A673 (cell line): ENCODE data around the gene BTBD3. TPM values are rescaled to one million over a fixed set of nuclear protein-coding genes. Genes with fewer than 3 reads are reported as not detected.
A peak's percentile ranks its signal among the peaks of the same experiment; 100 is the strongest.

Experiments
- BruUV-seq: library from RNA; stranded (reverse); fragments of 400-500 nt; replicated peaks from 2 replicates; lab custom pipeline; 2021; lab: Mats Ljungman, UMichigan
- CTCF ChIA-PET: fragments of 300-600 bp; sonication (Branson Sonifier 250); formaldehyde crosslinking; loops from one replicate; lab custom pipeline; 2022; ENCODE audit warnings: antibody characterized with exemption; lab: Charles Lee
- POLR2A ChIA-PET: fragments of 300-600 bp; sonication (Branson Sonifier 250); formaldehyde crosslinking; loops from one replicate; lab custom pipeline; 2022; ENCODE audit warnings: antibody characterized with exemption; ENCODE audit not compliant: low non-redundant PET; lab: Charles Lee
- DNase-seq: peaks from one replicate; pipeline ENCODE4 v3.0.0-alpha.2; 2015; ENCODE audit warnings: low spot score
- H3K27ac ChIP-seq: fragments of 200-600 bp; sonication (generic); 2 replicates; pipeline ENCODE4 v1.5.1; 2016; ENCODE audit warnings: mixed run types, low read depth, mild to moderate bottlenecking, mixed read lengths, antibody characterized with exemption, low read length; ENCODE audit not compliant: poor library complexity, severe bottlenecking
- H3K27me3 ChIP-seq: fragments of 200-600 bp; sonication (generic); replicated peaks from 2 replicates; pipeline ENCODE4 v1.6.1; 2017; ENCODE audit warnings: mixed run types, low read depth, mild to moderate bottlenecking, mixed read lengths, antibody characterized with exemption, low read length; ENCODE audit not compliant: insufficient read depth, poor library complexity
- H3K36me3 ChIP-seq: fragments of 200-600 bp; sonication (generic); 2 replicates; pipeline ENCODE4 v1.6.1; 2016; ENCODE audit warnings: mixed run types, mild to moderate bottlenecking, mixed read lengths, antibody characterized with exemption, low read length; ENCODE audit not compliant: insufficient read depth, poor library complexity, severe bottlenecking
- H3K4me1 ChIP-seq: fragments of 200-600 bp; sonication (generic); 2 replicates; pipeline ENCODE4 v1.6.1; 2017; ENCODE audit warnings: mixed run types, mild to moderate bottlenecking, mixed read lengths, antibody characterized with exemption, low read length; ENCODE audit not compliant: insufficient read depth, poor library complexity, severe bottlenecking
- H3K4me3 ChIP-seq: fragments of 200-600 bp; sonication (generic); 2 replicates; pipeline ENCODE4 v1.5.1; 2016; ENCODE audit warnings: low read depth, mixed run types, mild to moderate bottlenecking, mixed read lengths, low read length; ENCODE audit not compliant: poor library complexity, severe bottlenecking
- H3K9me3 ChIP-seq: fragments of 200-600 bp; sonication (generic); 2 replicates; pipeline ENCODE4 v1.6.1; 2016; ENCODE audit warnings: mixed run types, low read depth, mild to moderate bottlenecking, mixed read lengths, antibody characterized with exemption, low read length; ENCODE audit not compliant: poor library complexity, severe bottlenecking
- EZH2 ChIP-seq: fragments of 200-600 bp; sonication (generic); IDR thresholded peaks from 2 replicates; pipeline ENCODE4 v1.6.1; 2017; ENCODE audit warnings: borderline replicate concordance, low read depth, mild to moderate bottlenecking, mixed read lengths, antibody characterized with exemption, low read length; ENCODE audit not compliant: poor library complexity, severe bottlenecking
- intact Hi-C: fragments of 100-400 bp; cut with micrococcal nuclease; formaldehyde crosslinking; loops from one replicate; pipeline ENCODE4 v1.10.0; 2022; ENCODE audit not compliant: unreplicated experiment
- total RNA-seq: library from RNA; stranded (reverse); gene quantifications from 2 replicates; pipeline ENCODE4 v1.2.3, GENCODE V29; 2021
- TF ChIP-seq, protein P1 (sequence below): fragments of 300-800, 200-600 bp; sonication (generic); conservative IDR thresholded peaks from 2 replicates; pipeline ENCODE4 v1.5.1; 2017; ENCODE audit warnings: low read depth, mild to moderate bottlenecking, antibody characterized with exemption, low read length, moderate library complexity, mixed read lengths

Gene BTBD3
- total RNA-seq, 1 experiment from 2014 or later = 43.5 TPM

- POLR2A ChIA-PET = no interaction called here
- CTCF ChIA-PET = no interaction called here
These were observed 12.3 kb downstream of the BTBD3 start for GRCh38 chr20:11929947-11930346.

DNA sequence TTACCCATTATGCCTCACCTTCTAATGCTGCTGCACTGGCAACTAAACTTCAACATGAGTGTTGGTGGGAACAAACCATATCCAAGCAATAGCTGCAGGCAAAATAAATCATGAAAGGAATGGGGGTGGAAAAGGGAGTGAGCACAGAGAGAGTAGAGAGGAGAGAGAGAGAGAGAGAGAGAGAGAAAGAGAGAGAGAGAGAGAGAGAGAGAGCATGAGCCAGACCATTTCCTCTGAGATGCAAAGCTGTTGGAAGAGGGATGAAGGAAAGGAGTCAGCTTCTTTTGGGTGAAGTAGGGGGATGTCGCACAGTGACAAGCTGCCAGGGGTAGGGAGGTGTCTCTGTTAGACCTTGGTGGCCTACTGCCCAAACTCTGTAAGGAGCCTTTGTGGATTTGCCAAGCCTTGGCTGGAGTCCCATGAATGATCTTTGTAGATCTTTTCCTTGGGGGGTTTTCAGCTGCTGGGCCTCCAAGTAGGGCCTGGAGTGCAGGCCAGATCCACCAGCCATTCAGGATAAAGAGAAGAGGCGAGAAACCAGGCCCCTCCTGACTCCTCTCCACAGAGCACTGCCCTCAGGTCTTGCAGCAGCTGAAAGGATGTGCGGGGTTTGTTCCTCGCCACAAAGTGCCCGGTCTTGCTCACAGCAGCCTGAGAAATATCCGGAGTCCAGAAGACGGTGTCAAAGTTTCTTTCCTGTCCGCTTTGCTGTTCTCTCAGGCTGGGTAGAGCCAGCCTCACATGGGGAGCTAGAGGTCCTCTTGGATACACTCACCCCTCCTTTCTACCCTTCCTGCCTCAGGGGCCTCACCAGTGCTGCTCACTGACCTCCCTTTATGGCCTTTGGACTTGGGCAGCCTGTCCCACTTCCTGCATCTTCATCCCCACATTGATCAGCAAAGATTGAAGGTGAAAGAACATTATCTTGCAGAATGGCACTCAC lies 17.8 kb downstream of the BTBD3 start:
- Histone ChIP-seq H3K4me3 (no peak overlapping the region), H3K27me3 (no peaks in the 10 kb centered on the region), H3K36me3 (no peaks in the 10 kb centered on the region), H3K27ac (no peak overlapping the region), H3K9me3 (no peaks in the 10 kb centered on the region), H3K4me1 (no peaks in the 10 kb centered on the region)
- no peak for DNase-seq
- intact Hi-C loops = no loop called here
- BruUV-seq = no TSS peak
- POLR2A ChIA-PET = no interaction called here
- TF ChIP-seq, protein P1, sequence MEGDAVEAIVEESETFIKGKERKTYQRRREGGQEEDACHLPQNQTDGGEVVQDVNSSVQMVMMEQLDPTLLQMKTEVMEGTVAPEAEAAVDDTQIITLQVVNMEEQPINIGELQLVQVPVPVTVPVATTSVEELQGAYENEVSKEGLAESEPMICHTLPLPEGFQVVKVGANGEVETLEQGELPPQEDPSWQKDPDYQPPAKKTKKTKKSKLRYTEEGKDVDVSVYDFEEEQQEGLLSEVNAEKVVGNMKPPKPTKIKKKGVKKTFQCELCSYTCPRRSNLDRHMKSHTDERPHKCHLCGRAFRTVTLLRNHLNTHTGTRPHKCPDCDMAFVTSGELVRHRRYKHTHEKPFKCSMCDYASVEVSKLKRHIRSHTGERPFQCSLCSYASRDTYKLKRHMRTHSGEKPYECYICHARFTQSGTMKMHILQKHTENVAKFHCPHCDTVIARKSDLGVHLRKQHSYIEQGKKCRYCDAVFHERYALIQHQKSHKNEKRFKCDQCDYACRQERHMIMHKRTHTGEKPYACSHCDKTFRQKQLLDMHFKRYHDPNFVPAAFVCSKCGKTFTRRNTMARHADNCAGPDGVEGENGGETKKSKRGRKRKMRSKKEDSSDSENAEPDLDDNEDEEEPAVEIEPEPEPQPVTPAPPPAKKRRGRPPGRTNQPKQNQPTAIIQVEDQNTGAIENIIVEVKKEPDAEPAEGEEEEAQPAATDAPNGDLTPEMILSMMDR = no peak
- TF ChIP-seq EZH2 = no peak
- CTCF ChIA-PET = no interaction called here

More at GRCh38 chr20:11929947-11930346, 12.3 kb downstream of the BTBD3 start:
- DNase-seq = no peak
- Histone ChIP-seq H3K27ac (no peak overlapping the region), H3K27me3 (no peaks in the 10 kb centered on the region), H3K4me1 (no peaks in the 10 kb centered on the region), H3K4me3 (no peak overlapping the region), H3K9me3 (no peaks in the 10 kb centered on the region), H3K36me3 (no peaks in the 10 kb centered on the region)
- intact Hi-C loops = no loop called here
- BruUV-seq = no TSS peak
- TF ChIP-seq, protein P1 = no peak

DNA sequence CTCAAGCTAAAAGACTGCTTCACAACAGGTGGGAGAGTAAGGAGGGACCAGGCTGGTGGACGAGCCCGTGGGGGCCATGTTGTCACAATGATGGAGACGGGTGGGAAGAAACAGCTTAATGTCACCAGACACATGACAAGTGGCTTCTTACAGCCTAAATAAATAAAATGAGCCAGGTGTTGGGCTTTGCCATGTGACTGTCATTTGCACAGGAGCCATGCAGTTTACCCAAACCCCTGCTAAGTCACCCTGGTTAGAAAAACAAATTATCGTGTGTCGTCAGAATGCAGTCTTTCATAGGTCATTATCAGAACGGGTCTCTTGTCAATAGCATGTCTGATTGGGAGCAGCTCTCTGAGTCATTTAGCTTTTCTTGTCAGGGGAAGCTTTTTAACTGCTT lies 18.5 kb downstream of the BTBD3 start:
- ChIA-PET CTCF (no interaction called here), POLR2A (no interaction called here)
- peak; percentile 4 for DNase-seq
- TF ChIP-seq, protein P1 = no peak
- TF ChIP-seq EZH2 = no peak
- H3K36me3 ChIP-seq = no peaks in the 10 kb centered on the region
- H3K4me1 ChIP-seq = no peaks in the 10 kb centered on the region
- intact Hi-C loops = no loop called here
- no peak overlapping the region for H3K27ac ChIP-seq
- no peaks in the 10 kb centered on the region for H3K27me3 ChIP-seq
- BruUV-seq = no TSS peak
- no peak overlapping the region for H3K4me3 ChIP-seq
- H3K9me3 ChIP-seq = no peaks in the 10 kb centered on the region
